CD4-positive, alpha-beta T cell treated with Interleukin-15 for 1 hour (primary cell): ENCODE results near the gene OR52D1.

ENCODE experiments used
- DNase-seq: peaks from one replicate; pipeline ENCODE4 v3.0.0-alpha.2; 2020

The OR52D1 gene

DNA sequence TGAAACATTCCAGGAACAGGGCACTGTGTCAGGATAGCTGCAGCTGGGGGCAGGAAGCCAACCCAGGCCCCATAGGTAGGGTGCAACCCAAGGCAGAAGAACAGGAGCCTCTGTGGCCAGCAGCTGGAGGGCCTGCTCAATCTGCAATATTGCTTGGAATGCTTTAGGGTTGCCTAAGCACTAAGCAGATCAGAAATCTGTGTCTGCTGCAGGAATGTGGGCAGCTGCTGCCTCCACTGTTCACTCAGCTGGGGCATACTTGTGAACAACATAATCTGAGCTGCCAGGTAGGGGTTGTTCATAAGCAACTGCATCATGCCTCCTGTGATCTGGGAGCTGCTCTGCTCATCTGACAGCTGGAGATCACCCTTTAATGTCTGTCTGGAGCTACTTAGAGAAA is 26.4 kb downstream of the OR52D1 start:
- no peak for DNase-seq

DNA sequence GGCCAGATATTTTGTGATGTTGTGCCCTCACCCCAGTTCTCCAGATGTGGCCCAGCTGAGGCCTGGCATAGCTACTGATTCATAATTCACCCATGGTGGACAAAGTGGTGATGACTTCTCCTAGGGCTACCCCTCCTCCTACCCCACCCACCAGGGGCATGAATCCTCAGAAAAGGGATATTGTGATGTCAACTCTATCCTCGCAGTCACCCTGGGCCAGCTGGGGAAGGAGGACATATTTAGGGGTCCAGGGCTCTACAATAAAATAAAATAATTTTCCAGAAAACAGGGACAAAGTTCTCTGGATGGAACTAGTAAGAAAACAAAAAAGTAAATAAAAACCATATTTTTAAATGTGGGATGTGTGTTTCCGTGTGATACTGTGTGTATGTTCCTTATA is 28.1 kb downstream of the OR52D1 start, which contains the start of gene UBQLNL:
UBQLNL (minus strand) TSS at position 101 of the 400 bp plus-strand sequence. CDS start 258 bp downstream, outside the sequence.
- DNase-seq: no peak

DNA sequence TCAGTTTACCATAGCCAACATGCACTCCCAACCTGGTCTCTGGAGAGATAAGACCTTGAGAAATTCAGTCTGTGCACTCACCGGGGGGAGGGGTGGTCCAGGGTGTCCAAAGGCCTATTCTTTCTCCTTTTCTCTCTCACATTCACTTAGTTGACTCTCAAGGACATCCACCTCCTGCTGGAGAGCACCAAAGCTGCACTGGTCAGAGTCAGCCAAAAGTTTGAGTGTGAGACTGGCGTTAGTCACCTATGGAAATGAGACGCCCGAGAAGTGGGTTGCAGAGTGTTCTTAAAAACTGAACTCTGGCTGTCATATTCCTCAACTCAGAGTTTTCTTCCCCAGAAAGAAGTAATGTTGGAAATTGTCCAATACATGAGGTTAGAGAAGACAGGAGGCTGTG is 33.1 kb downstream of the OR52D1 start:
- DNase-seq: no peak

DNA sequence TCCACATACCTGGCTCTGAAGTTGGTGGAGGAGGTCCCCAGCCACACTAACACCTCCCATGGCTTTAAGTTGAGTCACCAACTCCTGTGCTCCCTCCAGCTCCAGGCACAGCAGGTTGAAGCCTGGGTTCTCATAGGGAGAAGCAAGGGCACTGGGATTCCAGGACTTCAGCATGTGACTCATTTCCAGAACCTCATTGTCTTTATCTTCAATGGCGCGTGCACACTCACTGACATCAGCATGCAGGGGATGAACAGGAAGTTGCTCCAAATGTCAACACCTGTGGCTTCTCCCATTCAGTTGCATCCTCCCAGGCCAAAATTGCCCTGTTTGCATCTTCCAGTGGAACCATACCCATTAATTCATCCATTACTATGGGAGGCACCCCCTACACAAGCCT is 33.8 kb downstream of the OR52D1 start:
- no peak for DNase-seq

DNA sequence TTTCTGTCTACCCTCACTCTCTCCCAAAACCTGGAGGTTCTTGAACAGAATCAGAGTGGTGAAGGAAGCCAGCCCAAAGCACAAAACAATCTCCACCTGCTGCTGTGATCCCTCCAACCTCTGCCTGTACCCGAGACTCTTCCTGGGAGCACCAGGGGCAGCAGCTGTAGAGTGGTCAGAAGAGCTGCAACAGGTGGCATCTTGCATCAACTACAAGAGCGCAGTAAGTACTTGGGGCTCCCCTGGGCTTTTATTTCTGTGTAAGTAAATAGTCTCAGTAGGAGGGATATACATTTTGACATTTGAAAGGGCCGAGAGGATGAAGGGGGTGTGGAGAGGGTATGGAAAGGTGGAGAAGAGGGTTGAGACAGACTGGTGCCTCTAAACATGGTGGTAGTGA is 36.3 kb downstream of the OR52D1 start:
- DNase-seq: no peak

DNA sequence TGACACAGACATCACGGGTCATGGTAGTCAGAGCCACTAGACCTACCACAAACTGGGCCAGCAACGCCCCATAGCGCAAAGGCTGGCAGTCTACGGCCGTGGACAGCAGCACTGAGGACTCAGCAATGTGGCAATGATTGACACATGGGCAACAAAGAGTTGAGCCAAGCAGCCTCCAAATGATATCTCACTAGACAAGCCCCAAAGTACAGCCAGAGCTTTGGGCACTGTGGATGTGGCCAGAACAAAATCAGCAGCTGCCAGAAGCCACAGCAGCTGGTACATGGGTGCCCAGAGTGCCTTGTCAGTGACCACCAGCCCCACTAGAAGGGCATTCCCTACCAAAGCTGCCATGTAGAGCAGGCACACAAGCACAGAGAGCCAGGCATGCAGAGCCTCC is 39.2 kb downstream of the OR52D1 start:
- no peak for DNase-seq

DNA sequence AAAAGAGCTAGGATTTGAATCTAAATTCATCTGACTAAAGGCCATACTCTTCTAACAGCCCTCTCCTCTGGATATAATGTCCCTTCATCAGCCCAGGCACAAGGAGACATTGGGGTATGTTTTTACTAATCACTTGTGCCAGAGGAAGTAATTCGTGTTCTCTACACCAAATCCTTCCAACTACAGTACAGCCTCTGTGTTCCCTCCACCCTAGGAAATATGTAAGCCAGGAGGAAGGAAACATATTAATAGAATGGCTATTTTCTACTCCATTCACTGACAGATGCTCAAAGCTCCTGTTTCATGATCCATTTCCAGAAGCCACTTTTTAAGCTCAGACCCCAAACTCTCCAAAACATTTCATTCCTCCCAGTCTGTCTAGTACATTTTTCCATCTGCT is 40.0 kb downstream of the OR52D1 start:
- no peak for DNase-seq

DNA sequence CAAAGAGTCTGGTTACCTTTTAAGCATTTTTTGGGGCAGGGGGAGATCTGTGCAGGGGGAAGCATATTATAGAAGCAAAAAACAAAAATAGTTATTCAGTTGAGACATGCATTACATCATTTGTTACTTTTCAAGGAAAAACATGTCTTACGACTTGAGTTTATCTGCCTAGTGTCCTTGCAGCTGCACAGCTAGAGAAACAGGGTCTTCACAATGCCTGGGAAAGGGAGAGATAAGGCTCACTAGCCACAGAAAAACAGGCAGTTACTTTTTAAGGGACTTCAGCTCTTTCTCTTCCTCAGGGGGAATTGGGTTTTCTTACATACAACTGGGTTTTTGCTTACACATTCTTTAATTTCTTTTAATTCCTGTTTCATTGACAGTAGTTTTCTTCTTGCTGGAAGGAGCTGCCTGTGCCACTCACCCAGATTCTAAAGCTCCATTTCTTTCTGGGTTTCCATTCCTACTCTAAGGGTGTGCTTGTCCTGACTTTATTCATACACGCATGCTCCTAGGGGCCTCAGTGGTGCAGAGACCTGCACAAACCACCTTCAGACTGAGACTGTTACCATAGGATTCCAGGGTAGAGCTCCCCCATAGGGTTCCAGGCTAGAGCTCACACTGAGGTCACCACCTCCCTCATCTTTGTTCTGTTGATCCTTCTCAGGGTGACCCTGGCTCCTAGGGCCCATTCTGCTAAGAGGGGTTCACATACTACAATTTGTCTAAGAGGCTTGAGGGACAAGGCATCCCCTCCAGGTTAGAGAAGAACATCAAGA is 42.8 kb downstream of the OR52D1 start:
- no peak for DNase-seq

DNA sequence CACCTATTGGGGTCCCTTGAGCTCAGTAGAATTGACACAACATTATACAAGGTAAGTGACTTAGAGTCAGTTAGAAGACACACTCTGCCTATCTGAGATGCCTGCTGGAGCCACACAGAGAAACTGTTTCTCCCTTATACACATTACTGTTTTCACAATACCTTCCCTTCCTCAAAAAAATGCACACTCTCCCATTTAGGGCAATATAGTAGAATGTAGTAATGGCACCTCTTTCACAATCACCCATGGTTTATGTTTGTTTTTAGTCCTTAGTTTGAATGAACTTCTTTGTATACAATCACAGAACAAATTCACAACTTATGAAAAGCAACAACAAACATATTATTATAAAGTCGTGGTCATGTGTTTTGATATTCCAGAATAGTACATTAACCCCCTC is 45.6 kb downstream of the OR52D1 start:
- DNase-seq: no peak

DNA sequence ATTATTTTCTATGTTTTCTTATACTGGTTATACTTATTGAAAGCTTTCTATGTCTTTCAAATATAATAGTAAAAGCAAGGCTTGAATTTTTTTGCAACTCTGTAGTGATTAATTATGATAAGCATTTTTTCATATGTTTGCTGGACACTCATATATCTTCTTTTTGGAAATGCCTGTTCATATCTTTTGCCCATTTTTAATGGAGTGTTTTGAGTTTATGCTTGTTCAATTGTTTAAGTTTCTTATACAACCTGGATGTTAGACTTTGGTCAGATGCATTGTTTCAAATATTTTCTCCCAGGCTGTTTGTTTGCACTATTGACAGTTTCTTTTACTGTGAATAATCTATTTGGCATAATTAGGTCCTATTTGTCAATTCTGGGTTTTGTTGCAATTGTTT is 48.0 kb downstream of the OR52D1 start:
- no peak for DNase-seq
